Measurements from ENCODE around the gene ZNF750.

ZNF750 gene

GRCh38 chr17:82815354-82815753 lies 24.5 kb downstream of the ZNF750 start:
- Histone ChIP-seq H3K9me3 (ENCODE audit: insufficient read depth, low read length) (no peaks in the 10 kb centered on the region), H3K79me2 (ENCODE audit: insufficient read depth, low read length) (no peaks in the 10 kb centered on the region), H3K27me3 (ENCODE audit: low read length) (no peaks in the 10 kb centered on the region), H3K9ac (ENCODE audit: low read length) (no peak overlapping the region), H4K20me1 (ENCODE audit: low read depth, low read length) (no peaks in the 10 kb centered on the region), H3K27ac (ENCODE audit: low read depth, low read length) (no peak overlapping the region), H3K4me3 (ENCODE audit: insufficient read depth, low read length, poor library complexity, severe bottlenecking) (no peak overlapping the region), H3K4me2 (ENCODE audit: low read depth, low read length, poor library complexity, severe bottlenecking) (no peak overlapping the region), H3K9me2 (replicated peaks; ENCODE audit: insufficient read depth, low read length) (no peaks in the 10 kb centered on the region), H3F3A (ENCODE audit: insufficient read depth) (no peaks in the 10 kb centered on the region), H3K36me3 (ENCODE audit: low read length) (no peaks in the 10 kb centered on the region), H2AFZ (ENCODE audit: low read depth, low read length, severe bottlenecking) (no peak overlapping the region)
- no peak for TF ChIP-seq EZH2phosphoT487 (conservative IDR thresholded peaks at IDR 0.05; ENCODE audit: low read length)
- no peak for TF ChIP-seq CTCF (IDR thresholded peaks at IDR 0.05; ENCODE audit: insufficient read depth, low read length, poor library complexity, severe bottlenecking)

DNA sequence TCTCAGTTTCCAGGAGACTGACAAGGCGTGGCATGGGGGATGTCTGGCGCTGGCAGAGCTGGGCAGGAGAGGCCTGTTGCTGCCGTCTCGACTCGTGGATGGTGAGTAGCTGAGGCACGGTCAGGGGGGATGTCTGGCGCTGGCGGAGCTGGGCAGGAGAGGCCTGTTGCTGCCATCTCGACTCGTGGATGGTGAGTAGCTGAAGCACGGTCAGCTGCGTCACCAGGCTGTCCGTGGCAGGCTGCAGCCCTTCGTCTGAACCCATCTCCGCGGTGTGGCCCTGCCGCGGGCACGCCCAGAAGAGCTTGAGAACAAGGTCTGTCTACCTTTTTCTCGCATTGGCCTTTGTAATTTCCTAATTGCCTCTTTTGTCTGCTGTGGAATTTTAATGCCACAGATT lies 25.0 kb downstream of the ZNF750 start:
- Histone ChIP-seq H3K9ac (ENCODE audit: low read length) (no peak overlapping the region), H3K27me3 (ENCODE audit: low read length) (no peaks in the 10 kb centered on the region), H3K9me3 (ENCODE audit: insufficient read depth, low read length) (no peaks in the 10 kb centered on the region), H2AFZ (ENCODE audit: low read depth, low read length, severe bottlenecking) (no peak overlapping the region), H3K9me2 (replicated peaks; ENCODE audit: insufficient read depth, low read length) (no peaks in the 10 kb centered on the region), H3K4me3 (ENCODE audit: insufficient read depth, low read length, poor library complexity, severe bottlenecking) (no peak overlapping the region), H3F3A (ENCODE audit: insufficient read depth) (no peaks in the 10 kb centered on the region), H3K4me2 (ENCODE audit: low read depth, low read length, poor library complexity, severe bottlenecking) (no peak overlapping the region), H3K27ac (ENCODE audit: low read depth, low read length) (no peak overlapping the region), H3K79me2 (ENCODE audit: insufficient read depth, low read length) (no peaks in the 10 kb centered on the region), H3K36me3 (ENCODE audit: low read length) (no peaks in the 10 kb centered on the region), H4K20me1 (ENCODE audit: low read depth, low read length) (no peaks in the 10 kb centered on the region)
- TF ChIP-seq EZH2phosphoT487 (conservative IDR thresholded peaks at IDR 0.05; ENCODE audit: low read length) (no peak), CTCF (IDR thresholded peaks at IDR 0.05; ENCODE audit: insufficient read depth, low read length, poor library complexity, severe bottlenecking) (no peak)

- Histone ChIP-seq H3K79me2 (ENCODE audit: insufficient read depth, low read length) (no peaks in the 10 kb centered on the region), H3F3A (ENCODE audit: insufficient read depth) (no peaks in the 10 kb centered on the region), H3K9ac (ENCODE audit: low read length) (no peak overlapping the region), H3K27me3 (ENCODE audit: low read length) (no peaks in the 10 kb centered on the region), H3K27ac (ENCODE audit: low read depth, low read length) (no peak overlapping the region), H3K9me2 (replicated peaks; ENCODE audit: insufficient read depth, low read length) (no peaks in the 10 kb centered on the region), H3K36me3 (ENCODE audit: low read length) (no peaks in the 10 kb centered on the region), H3K4me3 (ENCODE audit: insufficient read depth, low read length, poor library complexity, severe bottlenecking) (no peak overlapping the region), H3K9me3 (ENCODE audit: insufficient read depth, low read length) (no peaks in the 10 kb centered on the region), H2AFZ (ENCODE audit: low read depth, low read length, severe bottlenecking) (no peak overlapping the region), H4K20me1 (ENCODE audit: low read depth, low read length) (no peaks in the 10 kb centered on the region), H3K4me2 (ENCODE audit: low read depth, low read length, poor library complexity, severe bottlenecking) (no peak overlapping the region)
- TF ChIP-seq CTCF (IDR thresholded peaks at IDR 0.05; ENCODE audit: insufficient read depth, low read length, poor library complexity, severe bottlenecking) (no peak), EZH2phosphoT487 (conservative IDR thresholded peaks at IDR 0.05; ENCODE audit: low read length) (no peak)
These were observed 26.3 kb downstream of the ZNF750 start for GRCh38 chr17:82813299-82814051.

Data from SU-DHL-6 (cell line).